Fibroblast of lung (primary cell): ENCODE data around the gene ECEL1. TPM values are rescaled to one million over a fixed set of nuclear protein-coding genes. Genes with fewer than 3 reads are reported as not detected.

Experiments
- DNase-seq, 2 donors: peaks; one replicate each; pipeline versions ENCODE4 v3.0.0 to v3.0.0-alpha.2; 2010; ENCODE audit warnings: low read depth in 2 of 2
- H2AFZ ChIP-seq: 2 replicates; pipeline ENCODE4 v1.5.1; 2012; ENCODE audit warnings: low read length, control low read depth, inconsistent platforms
- H3K27ac ChIP-seq: 2 replicates; pipeline ENCODE4 v1.5.1; 2011; ENCODE audit warnings: low read length, control low read depth; ENCODE audit not compliant: insufficient read depth
- H3K27me3 ChIP-seq: 2 replicates; pipeline ENCODE4 v1.5.1; 2011; ENCODE audit warnings: mild to moderate bottlenecking, low read length; ENCODE audit not compliant: control insufficient read depth, insufficient read depth
- H3K36me3 ChIP-seq: 2 replicates; pipeline ENCODE4 v1.5.1; 2011; ENCODE audit warnings: low read length; ENCODE audit not compliant: control insufficient read depth, insufficient read depth
- H3K4me1 ChIP-seq: 2 replicates; pipeline ENCODE4 v1.5.1; 2011; ENCODE audit warnings: low read length; ENCODE audit not compliant: control insufficient read depth, insufficient read depth; ENCODE audit errors: extremely low read depth
- H3K4me2 ChIP-seq: 2 replicates; pipeline ENCODE4 v1.5.1; 2011; ENCODE audit warnings: low read length, control low read depth; ENCODE audit not compliant: insufficient read depth; ENCODE audit errors: extremely low read depth
- H3K4me3 ChIP-seq, 4 experiments: fragments of 200-600 bp in 1 of 4; sonication (generic) in 1 of 4; replicated peaks in 1 of 4; 2 replicates each; pipeline ENCODE4 v1.5.1; 2011 to 2016; ENCODE audit warnings: low read length in 4 of 4, low read depth in 3 of 4, mild to moderate bottlenecking in 3 of 4, control low read depth in 2 of 4, inconsistent platforms in 1 of 4, mixed read lengths in 1 of 4; ENCODE audit not compliant: insufficient read depth in 1 of 4; ENCODE audit errors: control extremely low read depth in 1 of 4
- H3K79me2 ChIP-seq: 2 replicates; pipeline ENCODE4 v1.5.1; 2012; ENCODE audit warnings: mild to moderate bottlenecking, low read length, inconsistent platforms; ENCODE audit not compliant: control insufficient read depth, insufficient read depth
- H3K9ac ChIP-seq: 2 replicates; pipeline ENCODE4 v1.5.1; 2011; ENCODE audit warnings: mild to moderate bottlenecking, low read length, control low read depth; ENCODE audit not compliant: insufficient read depth
- H3K9me3 ChIP-seq: 2 replicates; pipeline ENCODE4 v1.5.1; 2012; ENCODE audit warnings: low read depth, low read length; ENCODE audit not compliant: control insufficient read depth, insufficient read depth
- H4K20me1 ChIP-seq: 2 replicates; pipeline ENCODE4 v1.5.1; 2011; ENCODE audit warnings: low read length; ENCODE audit not compliant: control insufficient read depth, insufficient read depth; ENCODE audit errors: extremely low read depth
- CTCF ChIP-seq, 2 donors: IDR thresholded peaks in 1 of 2; conservative IDR thresholded peaks in 1 of 2; 1 replicate in 1 of 2; 2 replicates in 1 of 2; pipeline ENCODE4 v1.5.1; 2011 to 2012; ENCODE audit warnings: low read length in 2 of 2, control low read depth in 1 of 2, inconsistent platforms in 1 of 2, low read depth in 1 of 2, mild to moderate bottlenecking in 1 of 2
- EZH2 ChIP-seq: IDR thresholded peaks from 2 replicates; pipeline ENCODE4 v1.5.1; 2012; ENCODE audit warnings: low read length, control low read depth, mild to moderate bottlenecking; ENCODE audit errors: missing control alignments
- polyA minus RNA-seq: library from RNA; depleted of rRNA, polyadenylated mRNA; stranded (reverse); fragments of >200 nt; gene quantifications from 2 replicates; pipeline ENCODE4 v1.2.3, GENCODE V29; 2011; ENCODE audit warnings: low replicate concordance
- polyA plus RNA-seq, 2 donors: library from polyadenylated mRNA; depleted of rRNA in 1 of 2; stranded (reverse) in 1 of 2; unstranded in 1 of 2; fragments of >200 nt; gene quantifications; 2 replicates each; pipeline ENCODE4 v1.2.1, GENCODE V29; 2011 to 2012; ENCODE audit warnings: missing spikeins in 1 of 2
- total RNA-seq: library from RNA; depleted of rRNA; stranded (reverse); fragments of >200 nt; gene quantifications from 2 replicates; pipeline ENCODE4 v1.2.1, GENCODE V29; 2014

Gene ECEL1, protein sequence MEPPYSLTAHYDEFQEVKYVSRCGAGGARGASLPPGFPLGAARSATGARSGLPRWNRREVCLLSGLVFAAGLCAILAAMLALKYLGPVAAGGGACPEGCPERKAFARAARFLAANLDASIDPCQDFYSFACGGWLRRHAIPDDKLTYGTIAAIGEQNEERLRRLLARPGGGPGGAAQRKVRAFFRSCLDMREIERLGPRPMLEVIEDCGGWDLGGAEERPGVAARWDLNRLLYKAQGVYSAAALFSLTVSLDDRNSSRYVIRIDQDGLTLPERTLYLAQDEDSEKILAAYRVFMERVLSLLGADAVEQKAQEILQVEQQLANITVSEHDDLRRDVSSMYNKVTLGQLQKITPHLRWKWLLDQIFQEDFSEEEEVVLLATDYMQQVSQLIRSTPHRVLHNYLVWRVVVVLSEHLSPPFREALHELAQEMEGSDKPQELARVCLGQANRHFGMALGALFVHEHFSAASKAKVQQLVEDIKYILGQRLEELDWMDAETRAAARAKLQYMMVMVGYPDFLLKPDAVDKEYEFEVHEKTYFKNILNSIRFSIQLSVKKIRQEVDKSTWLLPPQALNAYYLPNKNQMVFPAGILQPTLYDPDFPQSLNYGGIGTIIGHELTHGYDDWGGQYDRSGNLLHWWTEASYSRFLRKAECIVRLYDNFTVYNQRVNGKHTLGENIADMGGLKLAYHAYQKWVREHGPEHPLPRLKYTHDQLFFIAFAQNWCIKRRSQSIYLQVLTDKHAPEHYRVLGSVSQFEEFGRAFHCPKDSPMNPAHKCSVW
- total RNA-seq (not detected in 2 replicates), polyA plus RNA-seq (not detected in 2 replicates), polyA minus RNA-seq (not detected in 2 replicates)
- polyA plus RNA-seq (2012) = not detected in 2 replicates

- no peak within 1 kb of the TSS for H3K4me3 ChIP-seq
- H3K79me2 ChIP-seq = no peaks in the 10 kb centered on the region
- H3K36me3 ChIP-seq = no peaks in the 10 kb centered on the region
- H3K4me1 ChIP-seq = no peaks in the 10 kb centered on the region
- no peak within 1 kb of the TSS for H3K27ac ChIP-seq
- no peak within 1 kb of the TSS for H2AFZ ChIP-seq
- H3K9me3 ChIP-seq = no peaks in the 10 kb centered on the region
- no peak for DNase-seq
- TF ChIP-seq CTCF (conservative IDR thresholded peaks at IDR 0.05 in 1 of 2, IDR thresholded peaks at IDR 0.05 in 1 of 2; ENCODE audit: low read depth in 1 of 2, low read length in 2 of 2) (no peak), EZH2 (no peak)
- no peaks in the 10 kb centered on the region for H4K20me1 ChIP-seq
- no peak within 1 kb of the TSS for H3K4me2 ChIP-seq
- H3K27me3 ChIP-seq = peaks cover 21% of the 10 kb centered on the region
- H3K9ac ChIP-seq = no peak within 1 kb of the TSS
These were observed at the start of gene ECEL1 for GRCh38 chr2:232487385-232488096. Gene ECEL1 (minus strand): TSS chr2:232487834. CDS start chr2:232486653, 1,181 bp downstream.

DNA sequence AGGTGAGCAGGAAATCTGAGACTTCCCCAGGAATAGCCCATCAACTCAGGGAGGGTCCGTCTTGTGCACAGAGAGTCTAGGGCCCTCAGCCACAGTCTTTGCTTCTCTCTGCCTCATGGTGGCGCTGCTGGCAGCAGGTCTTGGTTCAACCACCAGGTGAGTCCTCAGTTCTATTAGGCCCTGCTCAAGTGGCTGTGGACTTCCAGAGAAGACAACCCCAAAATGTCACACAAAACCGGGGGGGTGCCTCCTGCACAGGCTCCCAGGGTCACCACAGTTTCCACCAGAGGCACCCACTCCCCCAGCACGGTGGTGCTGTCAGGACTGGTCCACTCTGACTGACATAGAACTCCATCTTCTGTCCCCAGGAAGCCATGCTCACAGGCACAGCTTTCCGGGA is 49.4 kb upstream of the ECEL1 start:
- no peak overlapping the region for H2AFZ ChIP-seq
- H3K4me3 ChIP-seq = no peak overlapping the region

More for the DNA sequence above, 49.4 kb upstream of the ECEL1 start:
- no peaks in the 10 kb centered on the region for H4K20me1 ChIP-seq
- H3K9me3 ChIP-seq = no peaks in the 10 kb centered on the region
- H3K79me2 ChIP-seq = no peaks in the 10 kb centered on the region
- H3K4me2 ChIP-seq = no peak overlapping the region
- TF ChIP-seq CTCF (conservative IDR thresholded peaks at IDR 0.05 in 1 of 2, IDR thresholded peaks at IDR 0.05 in 1 of 2; ENCODE audit: low read depth in 1 of 2, low read length in 2 of 2) (peak in 1 of 2 donors; percentile 31), EZH2 (no peak)
- no peak overlapping the region for H3K27ac ChIP-seq
- no peaks in the 10 kb centered on the region for H3K36me3 ChIP-seq
- H3K4me1 ChIP-seq = no peaks in the 10 kb centered on the region
- H3K27me3 ChIP-seq = peaks cover 6% of the 10 kb centered on the region
- no peak overlapping the region for H3K9ac ChIP-seq
- no peak for DNase-seq
